Measurements from ENCODE around the gene CERS6.

- TF ChIP-seq, protein P1, sequence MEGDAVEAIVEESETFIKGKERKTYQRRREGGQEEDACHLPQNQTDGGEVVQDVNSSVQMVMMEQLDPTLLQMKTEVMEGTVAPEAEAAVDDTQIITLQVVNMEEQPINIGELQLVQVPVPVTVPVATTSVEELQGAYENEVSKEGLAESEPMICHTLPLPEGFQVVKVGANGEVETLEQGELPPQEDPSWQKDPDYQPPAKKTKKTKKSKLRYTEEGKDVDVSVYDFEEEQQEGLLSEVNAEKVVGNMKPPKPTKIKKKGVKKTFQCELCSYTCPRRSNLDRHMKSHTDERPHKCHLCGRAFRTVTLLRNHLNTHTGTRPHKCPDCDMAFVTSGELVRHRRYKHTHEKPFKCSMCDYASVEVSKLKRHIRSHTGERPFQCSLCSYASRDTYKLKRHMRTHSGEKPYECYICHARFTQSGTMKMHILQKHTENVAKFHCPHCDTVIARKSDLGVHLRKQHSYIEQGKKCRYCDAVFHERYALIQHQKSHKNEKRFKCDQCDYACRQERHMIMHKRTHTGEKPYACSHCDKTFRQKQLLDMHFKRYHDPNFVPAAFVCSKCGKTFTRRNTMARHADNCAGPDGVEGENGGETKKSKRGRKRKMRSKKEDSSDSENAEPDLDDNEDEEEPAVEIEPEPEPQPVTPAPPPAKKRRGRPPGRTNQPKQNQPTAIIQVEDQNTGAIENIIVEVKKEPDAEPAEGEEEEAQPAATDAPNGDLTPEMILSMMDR (IDR thresholded peaks at IDR 0.05) = no peak
- no peak for TF ChIP-seq POLR2A (IDR thresholded peaks at IDR 0.05)
Observed at GRCh38 chr2:168534926-168535325, 78.9 kb downstream of the CERS6 start.

All from body of pancreas (tissue), 4 donors.